ENCODE results near the gene MRPL20.
A peak's percentile ranks its signal among the peaks of the same experiment; 100 is the strongest.

MRPL20 gene

DNA sequence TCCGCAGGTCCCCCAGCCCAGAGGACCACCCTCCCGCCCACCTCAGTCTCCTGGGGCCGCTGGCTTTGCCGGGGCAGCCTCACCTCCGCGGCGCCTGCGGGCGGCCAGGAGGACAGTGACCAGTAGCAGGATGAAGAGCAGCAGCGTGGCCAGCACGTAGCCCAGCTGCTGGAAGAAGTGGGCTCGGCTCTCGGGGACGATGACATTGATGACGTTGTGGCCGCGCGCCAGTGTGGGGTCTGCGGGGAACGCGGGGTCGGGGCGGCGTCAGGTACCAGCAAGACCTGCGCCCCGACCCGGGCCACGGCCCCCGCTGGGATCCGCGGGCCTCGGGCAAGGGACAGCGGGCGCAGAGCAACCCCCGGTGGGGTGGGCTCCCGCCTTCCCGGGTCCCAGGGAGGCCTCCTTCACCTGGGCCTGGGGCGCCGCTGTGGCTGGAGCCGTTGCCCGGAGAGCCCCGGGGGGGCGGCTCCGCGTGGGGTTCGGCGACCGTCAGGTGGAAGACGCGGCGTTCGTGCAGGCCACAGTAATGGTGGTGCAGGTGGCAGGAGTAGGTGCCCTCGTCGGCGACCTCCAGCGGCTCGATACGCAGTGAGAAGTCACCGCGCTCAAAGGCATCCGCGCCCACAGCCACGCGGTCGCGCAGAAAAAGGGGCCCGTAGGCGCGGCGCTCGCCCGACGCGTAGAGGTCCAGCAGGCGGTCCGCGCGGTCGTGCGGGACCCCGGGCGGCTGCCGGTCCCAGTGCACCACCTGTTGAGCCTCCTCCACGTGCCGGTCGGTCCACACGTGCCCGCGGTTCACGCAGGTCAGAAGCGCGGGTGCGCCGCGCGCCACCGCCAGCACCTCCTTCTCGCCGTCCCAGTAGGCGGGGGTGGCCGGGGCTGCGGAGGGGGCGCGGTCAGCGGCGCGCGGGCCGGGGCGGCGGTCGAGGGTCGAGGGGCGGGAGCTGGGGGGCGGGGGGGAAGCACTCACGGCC lies 52.5 kb downstream of the MRPL20 start:
- no peak for FAIRE-seq
- DNase-seq (ENCODE audit: extremely low spot score, insufficient read length, low read depth) = no peak

DNA sequence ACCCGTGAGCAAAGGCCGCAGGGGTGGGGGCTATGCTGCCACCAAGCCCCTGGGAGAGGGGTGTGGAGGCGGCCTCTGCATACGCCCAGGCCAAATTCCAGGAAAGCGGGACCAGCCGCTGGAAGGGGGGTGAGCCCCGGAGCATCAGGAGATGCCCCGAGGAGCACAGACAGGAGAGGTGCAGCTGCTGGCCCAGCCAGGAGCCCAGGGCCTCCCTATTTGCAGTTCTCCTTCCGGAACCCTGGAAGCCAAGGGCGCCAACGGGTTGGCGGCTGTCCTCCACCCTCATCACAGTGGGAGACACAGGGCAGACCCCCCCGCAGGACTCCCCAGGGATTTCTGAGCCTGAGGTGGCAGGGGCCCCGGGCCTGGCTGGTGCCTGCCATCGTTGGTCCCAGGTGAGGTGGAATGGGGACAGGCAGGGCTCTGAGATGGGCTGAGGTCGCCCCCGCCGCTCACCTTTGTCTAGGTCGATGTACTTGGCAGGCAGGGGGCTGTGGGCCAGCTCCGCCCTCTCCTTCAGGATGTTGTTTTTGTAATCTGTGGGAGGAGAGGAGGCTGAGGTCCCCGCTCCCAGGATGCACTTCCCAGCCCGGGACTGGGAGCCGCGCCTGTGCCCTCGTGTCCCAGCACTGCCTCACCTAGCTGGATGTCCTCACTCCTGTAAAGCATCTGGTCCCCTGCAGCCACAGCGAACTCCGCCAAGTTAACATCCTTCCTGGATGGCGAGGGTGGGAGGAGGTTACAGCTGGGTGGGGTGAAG lies 53.5 kb downstream of the MRPL20 start:
- DNase-seq (ENCODE audit: extremely low spot score, insufficient read length, low read depth) = no peak
- no peak for FAIRE-seq

DNA sequence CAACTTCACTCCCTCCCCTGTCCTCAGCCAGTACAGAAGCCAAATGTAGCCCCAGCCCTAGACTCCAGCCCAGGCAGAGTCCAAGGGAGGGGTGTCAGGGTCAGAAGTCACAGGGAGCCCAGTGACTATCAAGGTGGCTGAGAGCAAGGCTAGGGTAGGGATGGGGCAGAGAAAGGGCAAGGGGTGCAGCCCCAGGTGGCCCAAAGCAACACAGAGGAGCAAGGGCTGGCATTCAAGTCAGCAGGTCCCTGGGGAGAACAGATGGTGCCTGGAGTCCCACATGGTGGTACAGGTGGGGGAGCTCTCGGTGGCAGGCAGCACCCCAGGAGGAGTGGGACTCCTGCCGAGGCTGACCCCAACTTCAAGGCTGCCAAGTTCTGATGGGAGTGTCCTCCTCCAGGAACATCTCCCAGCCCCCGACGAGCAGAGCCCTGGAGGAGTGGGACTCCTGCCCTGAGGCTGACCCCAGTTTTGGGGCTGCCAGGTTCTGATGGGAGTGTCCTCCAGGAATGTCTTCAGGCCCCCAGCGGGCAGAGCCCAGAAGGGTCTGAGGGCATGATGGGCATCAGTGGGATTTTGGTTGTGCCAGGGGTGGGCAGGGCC lies 54.2 kb downstream of the MRPL20 start:
- peak; percentile 5 for FAIRE-seq
- no peak for DNase-seq (ENCODE audit: extremely low spot score, insufficient read length, low read depth)

Data from GM18507 (cell line).